GM23338 (cell line): Measurements from ENCODE around the gene SIRPG. TPM values are rescaled to one million over a fixed set of nuclear protein-coding genes. Genes with fewer than 3 reads are reported as not detected.

ENCODE experiments used
- polyA plus RNA-seq: library from polyadenylated mRNA; unstranded; fragments of >200 nt; fragmentation: Nextera tagmentation; extraction: Ambion mirVana; gene quantifications from 2 replicates; pipeline ENCODE4 v1.2.1, GENCODE V29; 2016
- small RNA-seq: library from RNA; depleted of rRNA; stranded (forward); fragments of <200 nt; gene quantifications from one replicate; pipeline ENCODE3, GENCODE V24; 2014; ENCODE audit warnings: low replicate concordance
- total RNA-seq: library from RNA; depleted of rRNA; stranded (reverse); fragments of >200 nt; shearing (Covaris generic); gene quantifications from 2 replicates; pipeline ENCODE4 v1.2.3, GENCODE V29; 2014; rRNA removed

Gene SIRPG
- total and polyA plus RNA-seq, 2 experiments from 2014 or later: not detected

Small RNA genes lying within 50 kb of the gene (small RNA-seq; reads per million reads assigned to genes)
- gene AL109809.3 (not detected), gene RN7SL561P (not detected)

Other genes with a start within 250 kb of the SIRPG start
- gene NSFL1C, start 190.9 kb downstream of the SIRPG start, total RNA-seq: 48.9 and 52.6 TPM in 2 replicates
- 84.9 and 92.2 TPM in 2 replicates for gene NSFL1C, start 190.9 kb downstream of the SIRPG start, polyA plus RNA-seq
- not detected in 2 replicates for gene SIRPB2, start 166.4 kb downstream of the SIRPG start, total RNA-seq
- 0.29 TPM in 1 of 2 replicates, not detected in the other for gene SIRPB2, start 166.4 kb downstream of the SIRPG start, polyA plus RNA-seq
- gene SIRPD, start 100.1 kb downstream of the SIRPG start, total RNA-seq: not detected in 2 replicates
- gene SIRPD, start 100.1 kb downstream of the SIRPG start, polyA plus RNA-seq: not detected in 2 replicates
- not detected in 2 replicates for gene SIRPB1, start 37.8 kb downstream of the SIRPG start, total RNA-seq
- not detected in 2 replicates for gene SIRPB1, start 37.8 kb downstream of the SIRPG start, polyA plus RNA-seq
- 2.9 and 4.2 TPM in 2 replicates for gene SIRPA, start 237.6 kb upstream of the SIRPG start, total RNA-seq
- gene SIRPA, start 237.6 kb upstream of the SIRPG start, polyA plus RNA-seq: 1.2 and 1.5 TPM in 2 replicates